H7 (cell line): ENCODE data around the gene SLC2A13. TPM values are rescaled to one million over a fixed set of nuclear protein-coding genes. Genes with fewer than 3 reads are reported as not detected.

ENCODE experiments used
- DNase-seq: peaks from one replicate; pipeline ENCODE4 v3.0.0; 2012
- H3K27me3 ChIP-seq: 2 replicates; pipeline ENCODE4 v1.6.0; 2011; ENCODE audit warnings: mild to moderate bottlenecking, low read length; ENCODE audit not compliant: control insufficient read depth, insufficient read depth
- H3K36me3 ChIP-seq: replicated peaks from 2 replicates; pipeline ENCODE4 v1.5.1; 2011; ENCODE audit warnings: low read length; ENCODE audit not compliant: control insufficient read depth, insufficient read depth
- H3K4me3 ChIP-seq: 2 replicates; pipeline ENCODE4 v1.5.1; 2011; ENCODE audit warnings: low read depth, mild to moderate bottlenecking, control low read depth, low read length, moderate library complexity; ENCODE audit not compliant: insufficient read depth
- total RNA-seq: library from RNA; depleted of rRNA; stranded (reverse); fragments of >200 nt; shearing (Covaris generic); gene quantifications from 2 replicates; pipeline ENCODE4 v1.2.3, GENCODE V29; 2014

SLC2A13 gene
- total RNA-seq, 1 experiment from 2014 or later = 13.8 TPM

DNA sequence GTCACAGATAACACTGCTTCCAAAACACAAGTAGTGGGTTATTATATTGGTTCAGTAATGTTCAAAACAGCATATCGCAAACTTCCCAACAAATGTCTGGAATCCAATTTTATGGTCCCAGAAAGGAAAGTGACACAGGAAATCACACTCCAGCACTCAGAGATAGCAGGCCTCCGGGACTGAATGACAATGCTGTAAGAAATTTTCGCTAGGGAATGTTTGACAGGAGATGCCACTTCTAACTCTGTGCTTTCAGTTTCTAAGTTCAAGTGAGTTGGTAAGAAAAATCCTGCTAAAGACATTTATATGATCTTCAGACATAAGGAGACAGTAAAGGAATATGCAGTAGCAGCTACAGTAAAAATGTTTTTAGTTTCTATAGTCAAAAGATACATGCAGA, 93.2 kb downstream of the SLC2A13 start:
- Histone ChIP-seq H3K27me3 (no peaks in the 10 kb centered on the region), H3K36me3 (no peaks in the 10 kb centered on the region), H3K4me3 (no peak overlapping the region)
- DNase-seq = no peak

DNA sequence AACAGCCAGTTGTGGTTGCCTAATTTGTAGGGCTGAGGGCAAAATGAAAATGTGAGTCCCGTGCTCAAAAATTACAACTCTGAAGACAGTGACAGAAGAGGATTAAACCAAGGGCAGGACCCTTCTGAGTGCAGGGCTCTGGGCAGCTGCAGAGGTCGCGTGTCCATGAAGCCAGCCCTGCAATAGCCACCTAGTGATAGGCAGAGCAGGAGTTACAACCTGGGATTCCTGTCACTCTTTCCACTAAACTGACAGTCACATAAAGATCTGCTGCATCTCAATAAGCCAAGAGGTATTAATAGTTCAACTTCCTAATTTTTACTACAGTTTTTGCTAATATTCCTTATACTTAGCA, 94.1 kb downstream of the SLC2A13 start:
- no peak for DNase-seq
- Histone ChIP-seq H3K36me3 (no peaks in the 10 kb centered on the region), H3K27me3 (no peaks in the 10 kb centered on the region), H3K4me3 (no peak overlapping the region)

DNA sequence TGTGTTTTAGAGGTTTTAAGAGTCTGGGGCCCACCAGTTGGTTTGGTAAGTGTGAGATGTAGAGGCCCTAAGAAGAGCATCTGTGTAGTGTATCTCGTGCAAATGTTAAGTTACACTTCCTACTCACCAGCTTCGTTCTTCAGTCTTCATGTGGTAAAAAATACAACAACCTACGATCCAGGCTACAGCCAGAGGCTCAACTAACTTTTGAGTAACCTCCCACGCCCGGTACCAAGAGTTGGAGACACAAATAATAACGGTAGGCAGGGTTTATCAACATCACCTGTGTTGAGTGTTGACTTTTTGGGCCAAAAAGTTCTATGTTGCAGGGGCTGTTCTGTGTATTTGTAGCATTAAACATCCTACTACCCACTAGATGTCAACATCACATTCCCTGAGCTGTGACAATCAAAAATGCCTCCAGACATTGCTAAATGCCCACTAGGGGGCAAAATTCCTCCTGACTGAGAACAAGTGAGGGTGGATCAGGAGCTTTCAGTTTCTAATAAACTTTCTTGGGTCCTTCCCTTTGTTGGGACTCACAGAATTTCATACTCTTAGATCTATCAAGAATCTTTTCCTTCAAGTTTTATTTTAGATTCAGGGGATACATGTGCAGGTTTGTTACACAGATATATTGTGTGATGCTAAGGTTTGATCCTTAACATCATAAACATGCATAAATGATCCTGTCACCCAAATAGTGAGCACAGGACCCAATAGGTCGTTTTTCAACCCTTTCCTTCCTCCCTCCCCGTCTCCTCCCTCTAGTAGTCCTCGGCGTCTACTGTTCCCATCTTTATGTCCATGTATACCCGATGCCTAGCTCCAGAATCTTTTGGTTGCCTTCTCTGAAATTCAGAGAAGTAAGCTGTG, 94.7 kb downstream of the SLC2A13 start:
- no peak overlapping the region for H3K4me3 ChIP-seq
- no peaks in the 10 kb centered on the region for H3K27me3 ChIP-seq
- peak; percentile 19 for DNase-seq
- H3K36me3 ChIP-seq = no peaks in the 10 kb centered on the region

DNA sequence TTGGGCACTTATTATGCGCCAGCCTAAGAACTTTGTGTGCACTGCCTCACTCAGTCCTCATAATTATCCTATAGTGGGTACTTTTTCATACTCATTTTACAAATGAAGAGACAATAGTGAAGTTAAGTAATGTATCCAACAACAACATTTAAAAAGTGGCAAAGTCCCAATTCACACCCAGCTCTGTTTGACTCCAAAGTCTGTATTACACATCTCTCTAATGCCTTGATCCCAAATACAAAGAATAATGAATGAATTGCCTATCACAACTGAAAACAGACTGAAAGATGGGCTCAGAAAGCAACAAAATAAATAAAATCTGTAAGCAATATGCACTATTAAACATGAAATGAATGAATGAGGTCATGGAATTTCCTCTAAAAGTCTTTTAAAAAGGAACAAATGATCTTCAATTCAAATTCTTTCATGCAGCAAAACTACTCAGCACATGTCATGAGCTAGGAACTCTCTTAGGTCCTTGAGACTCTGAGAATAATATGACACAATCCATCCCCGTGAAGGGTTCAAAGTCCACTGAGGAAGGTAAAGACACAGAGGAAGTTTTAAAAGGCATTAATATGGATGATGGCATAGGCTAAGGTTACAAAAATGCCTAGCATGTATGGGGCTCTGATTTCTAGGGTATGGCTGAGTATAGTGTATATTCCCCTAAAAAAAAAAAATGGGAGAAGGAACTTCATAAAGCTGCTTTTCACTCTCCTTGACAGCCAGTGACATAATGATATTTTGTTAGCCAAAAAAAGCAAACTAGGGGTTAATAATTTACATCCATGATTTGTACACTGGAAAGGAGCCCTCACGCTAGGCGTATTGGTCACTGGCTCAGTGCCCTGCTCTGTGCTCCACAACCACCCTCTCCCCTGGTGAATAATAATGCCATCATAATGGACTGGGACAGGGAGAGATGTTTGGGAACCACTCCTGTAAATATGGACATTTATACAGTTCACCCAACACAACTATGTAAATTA, 103.4 kb downstream of the SLC2A13 start:
- Histone ChIP-seq H3K27me3 (no peaks in the 10 kb centered on the region), H3K4me3 (no peak overlapping the region), H3K36me3 (no peaks in the 10 kb centered on the region)
- no peak for DNase-seq

DNA sequence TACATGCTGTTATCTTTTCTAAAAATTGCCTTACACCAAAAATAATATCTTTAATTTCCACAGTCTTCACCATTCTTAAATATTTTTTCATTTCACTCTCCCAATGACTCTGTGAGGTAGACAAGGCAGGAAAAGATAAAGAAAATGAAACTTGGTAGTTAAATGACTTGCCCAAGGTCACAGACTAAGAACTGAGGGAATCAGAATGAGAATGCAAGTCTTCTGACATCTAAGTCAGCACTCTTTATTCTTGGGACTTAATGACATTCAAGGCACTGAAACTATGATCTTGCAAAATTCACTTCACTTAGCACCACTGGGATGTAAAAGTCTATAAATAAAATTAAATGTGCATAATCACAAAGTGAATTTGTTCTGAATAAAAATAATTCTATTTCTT, 104.5 kb downstream of the SLC2A13 start:
- DNase-seq = no peak
- H3K36me3 ChIP-seq = no peaks in the 10 kb centered on the region
- no peaks in the 10 kb centered on the region for H3K27me3 ChIP-seq
- H3K4me3 ChIP-seq = no peak overlapping the region

DNA sequence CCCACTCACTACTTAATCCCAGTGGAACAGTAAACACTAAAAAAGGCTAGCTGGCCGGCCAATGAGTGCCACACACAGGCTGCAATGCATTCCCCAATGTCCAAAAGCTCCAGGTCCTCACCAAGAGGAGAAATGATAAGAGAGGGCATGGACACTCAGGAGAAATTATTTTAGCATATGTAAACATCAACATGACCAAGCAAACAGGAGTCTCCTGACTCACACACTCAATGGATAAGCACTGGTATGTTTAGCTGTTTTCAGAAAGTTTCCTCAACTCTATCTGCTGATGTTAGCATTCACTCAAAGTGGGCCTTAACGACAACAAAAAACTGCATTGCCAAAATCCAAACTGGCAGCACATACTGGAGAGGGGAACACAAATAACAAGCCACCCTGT, 105.0 kb downstream of the SLC2A13 start:
- no peak for DNase-seq
- H3K4me3 ChIP-seq = no peak overlapping the region
- H3K27me3 ChIP-seq = no peaks in the 10 kb centered on the region
- H3K36me3 ChIP-seq = no peaks in the 10 kb centered on the region

DNA sequence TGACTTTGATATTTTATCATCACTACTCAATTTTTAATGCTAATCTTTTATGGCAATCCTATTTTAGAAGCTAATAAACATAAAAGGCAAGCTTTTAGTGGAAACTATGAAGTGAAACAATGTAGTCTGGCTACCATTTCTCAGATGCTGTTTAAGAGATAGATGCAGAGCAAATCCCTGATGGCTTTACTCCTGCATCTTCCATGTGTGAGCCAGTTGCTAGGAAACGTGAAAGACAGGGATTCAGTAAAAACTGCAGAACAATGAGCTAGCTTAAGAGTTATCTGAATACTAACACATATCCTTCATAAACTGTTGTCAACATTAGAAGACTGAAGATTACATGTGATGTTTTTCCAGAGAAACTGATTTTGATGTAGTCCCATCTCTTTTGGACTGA, 112.6 kb downstream of the SLC2A13 start:
- DNase-seq = no peak
- Histone ChIP-seq H3K27me3 (no peaks in the 10 kb centered on the region), H3K4me3 (no peak overlapping the region), H3K36me3 (no peaks in the 10 kb centered on the region)

DNA sequence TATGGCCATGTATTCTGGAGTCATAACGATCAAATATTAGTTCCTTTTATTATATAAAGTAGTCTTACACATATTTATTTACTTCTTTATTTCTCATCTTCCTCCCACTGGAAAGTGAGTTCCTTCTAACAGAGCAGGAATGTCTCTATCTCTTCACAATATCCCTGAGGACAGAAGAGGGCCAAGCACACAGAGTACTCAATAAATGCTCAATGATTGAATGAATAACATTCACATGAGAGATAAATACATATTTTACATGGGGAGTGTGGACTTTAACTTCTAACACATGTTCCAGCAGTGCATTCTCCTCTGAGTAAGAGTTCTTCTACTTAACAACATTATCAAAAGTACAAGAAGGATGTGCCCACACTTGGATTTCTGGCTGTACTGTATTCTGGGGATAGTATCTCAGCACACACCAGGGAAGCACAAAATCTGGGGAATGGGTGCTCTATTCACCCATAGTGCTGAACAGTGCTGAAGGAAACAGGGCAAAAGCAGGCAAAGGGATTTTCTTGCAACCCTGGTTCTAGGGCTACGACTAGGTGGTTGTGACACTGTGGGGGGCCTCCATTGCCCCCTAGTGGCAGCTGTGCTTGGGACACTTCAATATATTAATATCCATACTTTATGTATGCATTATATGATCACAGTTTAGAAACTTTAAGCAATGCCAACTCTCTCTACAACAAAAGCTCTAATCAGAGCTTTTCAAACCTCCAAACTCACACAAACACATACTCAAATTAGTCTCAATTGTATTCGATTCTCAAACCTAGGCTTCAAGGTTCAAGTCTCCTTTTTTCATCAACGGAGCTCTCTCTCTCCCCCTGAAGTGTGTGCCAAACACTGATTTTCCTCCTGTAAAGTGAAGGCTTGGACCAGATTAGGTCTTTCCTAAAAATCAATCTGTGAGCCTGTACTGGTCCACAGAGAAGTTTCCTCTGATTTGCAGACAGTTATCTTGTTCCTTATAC, 115.5 kb downstream of the SLC2A13 start:
- no peaks in the 10 kb centered on the region for H3K27me3 ChIP-seq
- no peak overlapping the region for H3K4me3 ChIP-seq
- DNase-seq = peak; percentile 21
- H3K36me3 ChIP-seq = no peaks in the 10 kb centered on the region

DNA sequence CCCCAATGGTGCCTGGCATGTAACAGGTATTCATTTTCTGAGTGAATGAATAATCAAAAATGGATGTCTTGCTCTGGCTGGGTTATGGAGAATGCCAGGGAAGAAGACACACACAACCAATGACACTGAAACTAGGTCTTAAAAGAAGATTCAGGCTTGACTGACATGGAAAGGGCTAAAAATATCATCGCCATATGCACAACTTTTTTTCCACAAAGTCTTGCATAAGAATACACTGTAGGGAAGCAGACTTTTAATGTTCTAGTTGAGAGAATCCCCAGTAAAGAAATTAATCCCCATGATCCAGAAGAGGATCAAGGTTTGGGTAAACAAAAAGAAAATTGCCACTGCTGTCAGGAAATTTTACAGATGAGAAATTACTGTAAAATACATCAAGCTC, 116.4 kb downstream of the SLC2A13 start:
- Histone ChIP-seq H3K4me3 (no peak overlapping the region), H3K27me3 (no peaks in the 10 kb centered on the region), H3K36me3 (no peaks in the 10 kb centered on the region)
- DNase-seq = no peak

DNA sequence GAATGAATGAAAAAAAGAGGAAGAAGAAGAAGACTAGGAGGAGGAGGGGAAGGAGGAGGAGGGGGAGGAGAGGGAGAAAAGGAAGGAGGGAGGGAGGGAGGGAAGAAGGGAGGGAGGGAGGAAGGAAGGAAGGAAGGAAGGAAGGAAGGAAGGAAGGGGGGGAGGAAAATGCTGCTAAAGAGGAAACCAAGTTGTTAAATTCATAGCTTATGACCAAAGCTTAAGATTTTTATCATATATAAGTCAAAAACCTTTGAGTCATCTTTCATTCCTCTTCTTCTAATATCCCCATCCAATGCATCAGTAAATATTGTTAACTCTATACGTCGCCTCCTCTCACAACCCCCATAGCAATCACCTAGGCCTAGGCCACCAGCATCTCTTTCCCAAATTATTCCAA, 117.3 kb downstream of the SLC2A13 start:
- H3K4me3 ChIP-seq = no peak overlapping the region
- DNase-seq = no peak
- H3K27me3 ChIP-seq = no peaks in the 10 kb centered on the region
- H3K36me3 ChIP-seq = no peaks in the 10 kb centered on the region

DNA sequence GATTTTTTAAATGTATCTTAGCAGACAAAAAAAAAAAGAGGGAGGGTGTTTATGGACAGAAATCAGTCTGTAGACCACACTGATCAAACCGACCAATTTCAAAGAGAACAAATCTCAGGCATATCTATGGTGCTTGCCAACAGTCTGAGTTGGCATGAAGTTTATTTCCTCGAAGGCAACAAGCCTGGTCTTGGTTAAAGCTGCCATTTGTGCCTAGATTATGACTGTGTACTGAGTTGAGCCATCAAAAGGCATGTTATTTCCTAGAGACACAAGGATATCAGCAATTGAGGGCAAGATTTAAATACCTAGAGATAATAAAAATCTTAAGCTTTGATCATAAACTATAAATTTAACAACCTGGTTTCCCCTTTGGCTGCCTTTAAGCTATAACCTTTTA, 119.2 kb downstream of the SLC2A13 start:
- H3K36me3 ChIP-seq = no peaks in the 10 kb centered on the region
- no peak overlapping the region for H3K4me3 ChIP-seq
- H3K27me3 ChIP-seq = no peaks in the 10 kb centered on the region
- DNase-seq = no peak

DNA sequence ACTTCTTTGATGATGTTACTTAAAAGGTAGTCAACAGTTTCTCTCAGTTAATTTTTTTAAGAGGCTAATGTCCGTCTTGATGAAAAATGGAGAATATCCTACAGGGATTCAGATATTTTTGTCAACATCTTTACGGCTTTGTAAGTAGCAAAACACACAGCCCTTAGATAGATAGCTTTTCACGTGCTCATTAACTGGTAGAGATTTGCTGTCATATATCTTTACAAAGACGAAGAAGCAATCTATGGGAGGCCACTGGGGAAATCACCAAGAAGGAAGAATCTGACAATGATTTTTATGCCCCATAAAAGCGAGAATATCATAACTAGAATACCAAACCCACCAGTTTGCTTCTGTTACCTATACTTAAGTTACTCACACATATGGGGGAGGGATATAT, 121.2 kb downstream of the SLC2A13 start:
- Histone ChIP-seq H3K4me3 (no peak overlapping the region), H3K36me3 (no peaks in the 10 kb centered on the region), H3K27me3 (no peaks in the 10 kb centered on the region)
- no peak for DNase-seq

DNA sequence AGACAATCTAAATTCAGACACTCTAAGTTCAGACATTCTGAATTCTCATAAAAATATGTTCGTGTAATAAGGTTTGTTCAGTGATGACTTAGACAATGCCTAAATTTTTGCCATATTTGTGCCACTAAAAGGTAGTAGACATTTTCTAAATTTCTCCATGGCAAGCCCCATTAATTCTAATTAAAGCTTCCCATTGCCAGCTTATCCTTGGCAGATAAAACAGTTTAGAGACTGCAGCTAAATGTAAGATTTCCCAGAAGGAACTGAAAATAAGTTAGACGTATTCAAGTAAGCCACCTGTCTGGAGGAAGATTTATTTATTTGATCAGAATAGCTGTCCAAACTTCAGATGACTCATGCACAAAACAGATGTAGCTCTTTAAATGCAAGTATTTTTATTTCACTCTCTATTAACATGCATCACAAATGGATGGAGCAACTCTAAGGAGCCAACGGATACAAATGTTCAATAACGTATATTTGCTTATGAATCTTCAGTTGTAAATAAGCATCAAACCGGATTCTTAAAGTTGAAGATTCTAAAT, 130.4 kb downstream of the SLC2A13 start:
- Histone ChIP-seq H3K27me3 (no peaks in the 10 kb centered on the region), H3K36me3 (no peaks in the 10 kb centered on the region), H3K4me3 (no peak overlapping the region)
- no peak for DNase-seq

DNA sequence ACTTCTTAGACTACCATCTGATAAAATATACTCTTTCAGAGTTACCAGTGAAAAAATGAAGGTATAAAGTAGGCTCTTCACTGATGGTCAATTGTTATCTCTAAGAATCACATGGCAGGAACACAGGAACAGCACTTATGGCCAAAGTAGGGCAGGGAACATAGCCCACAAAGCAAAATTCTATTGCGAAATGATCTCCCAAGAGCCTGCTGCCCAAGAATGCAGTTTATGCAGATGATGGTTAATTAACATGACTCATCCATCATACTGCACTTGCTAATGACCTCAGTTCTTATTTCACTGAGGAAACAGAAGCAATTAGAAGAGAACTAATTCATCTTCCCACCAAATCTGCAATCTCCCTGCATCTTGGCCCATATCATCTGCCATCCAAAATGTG, 133.8 kb downstream of the SLC2A13 start:
- Histone ChIP-seq H3K27me3 (no peaks in the 10 kb centered on the region), H3K4me3 (no peak overlapping the region), H3K36me3 (no peaks in the 10 kb centered on the region)
- DNase-seq = no peak
